Activated CD4-positive, alpha-beta T cell treated with anti-CD3 and anti-CD28 coated beads, Interleukin-2, Interleukin-4, amounts not matched to agents 100 ng/mL and 50 ng/mL, durations not matched to agents 16 hours and 8 hours (primary cell): Measurements from ENCODE around the gene MIEN1.
"Not testable (repeated sequence)": the region's sequence is repeated elsewhere in the genome, so short reads cannot be mapped to it uniquely, and the experiment has no call there.

ENCODE experiments used
- DNase-seq: peaks from one replicate; pipeline ENCODE4 v3.0.0-alpha.2; 2020; ENCODE audit warnings: low spot score

Gene MIEN1

GRCh38 chr17:39699157-39699817, 31.0 kb downstream of the MIEN1 start:
- DNase-seq = not testable (repeated sequence)

- DNase-seq = no peak
Observed at GRCh38 chr17:39697961-39698360, 32.4 kb downstream of the MIEN1 start.

- no peak for DNase-seq
Observed at GRCh38 chr17:39696731-39697130, 33.6 kb downstream of the MIEN1 start.

GRCh38 chr17:39695089-39695474, 35.2 kb downstream of the MIEN1 start:
- no peak for DNase-seq

GRCh38 chr17:39694593-39694992, 35.7 kb downstream of the MIEN1 start:
- no peak for DNase-seq

- no peak for DNase-seq
Observed at GRCh38 chr17:39688945-39689344, 41.4 kb downstream of the MIEN1 start.

GRCh38 chr17:39688475-39688835, 41.9 kb downstream of the MIEN1 start:
- no peak for DNase-seq

GRCh38 chr17:39687546-39688474, 42.5 kb downstream of the MIEN1 start, which contains the start of gene PGAP3:
PGAP3 (minus strand) TSS chr17:39688057; CDS start chr17:39688014, 43 bp downstream.
- DNase-seq = peak; percentile 84

- no peak for DNase-seq
Observed at GRCh38 chr17:39687101-39687545, 43.2 kb downstream of the MIEN1 start.

GRCh38 chr17:39684369-39685192, 45.8 kb downstream of the MIEN1 start:
- no peak for DNase-seq

- no peak for DNase-seq
Observed at GRCh38 chr17:39683295-39683939, 46.9 kb downstream of the MIEN1 start.

- no peak for DNase-seq
Observed at GRCh38 chr17:39679521-39680192, 50.7 kb downstream of the MIEN1 start.
